Type B pancreatic cell (in vitro differentiated cells): ENCODE data around the gene UGT2B7. TPM values are rescaled to one million over a fixed set of nuclear protein-coding genes. Genes with fewer than 3 reads are reported as not detected.

ENCODE experiments used
- DNase-seq: peaks from one replicate; pipeline ENCODE4 v3.0.0; 2021; ENCODE audit warnings: mixed read lengths; ENCODE audit not compliant: unreplicated experiment; ENCODE audit errors: extremely low spot score
- H3K27ac Mint-ChIP-seq: 2 replicates; pipeline ENCODE4 v1.8.0; 2021; ENCODE audit warnings: mild to moderate bottlenecking, mixed read lengths
- H3K27me3 Mint-ChIP-seq: 2 replicates; pipeline ENCODE4 v1.8.0; 2021; ENCODE audit warnings: mixed read lengths
- H3K36me3 Mint-ChIP-seq: 2 replicates; pipeline ENCODE4 v1.8.0; 2021; ENCODE audit warnings: mixed read lengths
- H3K4me1 Mint-ChIP-seq: one replicate; pipeline ENCODE4 v1.8.0; 2021; ENCODE audit warnings: mixed read lengths; ENCODE audit not compliant: unreplicated experiment
- H3K4me3 Mint-ChIP-seq: 2 replicates; pipeline ENCODE4 v1.8.0; 2021; ENCODE audit warnings: mild to moderate bottlenecking, mixed read lengths
- H3K9me3 Mint-ChIP-seq: 2 replicates; pipeline ENCODE4 v1.8.0; 2021; ENCODE audit warnings: mixed read lengths
- total RNA-seq: library from RNA; stranded (reverse); gene quantifications from 2 replicates; pipeline ENCODE4 v1.2.1, GENCODE V29; 2021; ENCODE audit warnings: low replicate concordance
- TF ChIP-seq, protein P1 (sequence below): fragments of 200-600 bp; sonication (generic); conservative IDR thresholded peaks from 2 replicates; pipeline ENCODE4 v1.5.0; 2021; ENCODE audit warnings: antibody characterized with exemption, mild to moderate bottlenecking

Gene UGT2B7
- total RNA-seq, 1 donor from 2014 or later, result 8.7 TPM

DNA sequence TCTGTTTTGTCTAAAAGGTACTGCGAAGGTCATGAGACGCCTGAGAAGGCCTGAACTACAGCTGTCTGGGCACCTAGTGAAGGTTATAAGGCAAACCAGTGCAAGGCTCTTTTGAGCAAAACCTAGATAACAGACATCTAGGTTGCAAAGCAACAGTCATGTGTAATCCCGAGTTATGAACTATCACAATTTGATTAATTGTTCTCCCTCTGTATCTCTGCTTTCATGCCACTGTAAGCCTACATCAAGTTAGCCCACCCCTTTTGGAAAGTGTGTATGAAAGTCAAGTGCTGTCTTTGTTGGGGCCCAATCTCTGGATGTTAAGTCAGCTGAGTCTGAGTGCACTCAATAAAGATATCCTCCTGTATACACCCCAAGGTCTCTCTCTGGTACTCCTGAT lies 31.9 kb upstream of the UGT2B7 start:
- Mint-ChIP-seq H3K27me3 (no peaks in the 10 kb centered on the region), H3K4me3 (no peak overlapping the region), H3K36me3 (no peaks in the 10 kb centered on the region), H3K27ac (no peak overlapping the region), H3K9me3 (peaks cover 7% of the 10 kb centered on the region), H3K4me1 (no peaks in the 10 kb centered on the region)
- TF ChIP-seq, protein P1, sequence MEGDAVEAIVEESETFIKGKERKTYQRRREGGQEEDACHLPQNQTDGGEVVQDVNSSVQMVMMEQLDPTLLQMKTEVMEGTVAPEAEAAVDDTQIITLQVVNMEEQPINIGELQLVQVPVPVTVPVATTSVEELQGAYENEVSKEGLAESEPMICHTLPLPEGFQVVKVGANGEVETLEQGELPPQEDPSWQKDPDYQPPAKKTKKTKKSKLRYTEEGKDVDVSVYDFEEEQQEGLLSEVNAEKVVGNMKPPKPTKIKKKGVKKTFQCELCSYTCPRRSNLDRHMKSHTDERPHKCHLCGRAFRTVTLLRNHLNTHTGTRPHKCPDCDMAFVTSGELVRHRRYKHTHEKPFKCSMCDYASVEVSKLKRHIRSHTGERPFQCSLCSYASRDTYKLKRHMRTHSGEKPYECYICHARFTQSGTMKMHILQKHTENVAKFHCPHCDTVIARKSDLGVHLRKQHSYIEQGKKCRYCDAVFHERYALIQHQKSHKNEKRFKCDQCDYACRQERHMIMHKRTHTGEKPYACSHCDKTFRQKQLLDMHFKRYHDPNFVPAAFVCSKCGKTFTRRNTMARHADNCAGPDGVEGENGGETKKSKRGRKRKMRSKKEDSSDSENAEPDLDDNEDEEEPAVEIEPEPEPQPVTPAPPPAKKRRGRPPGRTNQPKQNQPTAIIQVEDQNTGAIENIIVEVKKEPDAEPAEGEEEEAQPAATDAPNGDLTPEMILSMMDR, result no peak
- no peak for DNase-seq

DNA sequence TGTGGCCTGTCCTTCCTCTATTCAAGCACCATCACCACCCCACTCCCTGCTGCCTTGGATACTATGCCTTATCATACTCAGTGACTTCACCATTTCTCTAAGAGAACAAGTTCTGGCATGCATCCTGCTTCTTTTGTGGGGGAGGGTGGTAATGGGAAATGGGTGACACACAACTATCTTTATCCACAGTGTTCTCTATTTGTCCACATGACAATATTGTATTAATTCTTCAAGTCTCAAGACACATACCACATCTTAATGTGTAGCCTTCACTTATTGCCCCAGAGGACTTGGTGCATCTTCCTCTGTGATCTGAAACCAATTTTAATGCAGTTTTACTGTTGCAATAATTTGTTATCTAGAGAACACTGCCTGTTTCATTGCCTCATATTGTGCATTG lies 29.3 kb upstream of the UGT2B7 start:
- peaks cover 7% of the 10 kb centered on the region for H3K9me3 Mint-ChIP-seq
- H3K4me3 Mint-ChIP-seq, result no peak overlapping the region
- no peak for DNase-seq
- no peaks in the 10 kb centered on the region for H3K27me3 Mint-ChIP-seq
- H3K4me1 Mint-ChIP-seq, result no peaks in the 10 kb centered on the region
- H3K36me3 Mint-ChIP-seq, result no peaks in the 10 kb centered on the region
- TF ChIP-seq, protein P1, result no peak
- H3K27ac Mint-ChIP-seq, result no peak overlapping the region

DNA sequence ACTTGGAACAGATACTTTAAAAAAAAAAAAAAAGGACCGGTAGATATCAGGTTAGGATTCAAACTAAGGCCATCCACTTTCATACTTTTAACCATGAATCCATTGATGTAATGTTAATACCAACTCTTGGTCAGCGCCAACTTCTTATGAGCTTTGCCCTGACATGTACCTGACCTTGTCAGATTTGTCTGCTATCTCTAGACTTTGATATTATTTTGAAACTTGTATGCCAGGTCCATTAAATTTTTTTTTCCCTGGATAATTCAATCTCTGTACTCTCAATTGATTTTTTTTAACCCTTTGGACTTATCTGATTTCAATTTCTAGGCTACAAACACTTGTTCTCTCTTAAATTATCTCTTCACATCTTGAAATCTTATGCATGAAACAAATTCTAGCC lies 27.2 kb upstream of the UGT2B7 start:
- Mint-ChIP-seq H3K36me3 (no peaks in the 10 kb centered on the region), H3K27ac (no peak overlapping the region), H3K9me3 (peaks cover 7% of the 10 kb centered on the region), H3K27me3 (no peaks in the 10 kb centered on the region), H3K4me3 (no peak overlapping the region), H3K4me1 (no peaks in the 10 kb centered on the region)
- TF ChIP-seq, protein P1, result no peak
- DNase-seq, result no peak

DNA sequence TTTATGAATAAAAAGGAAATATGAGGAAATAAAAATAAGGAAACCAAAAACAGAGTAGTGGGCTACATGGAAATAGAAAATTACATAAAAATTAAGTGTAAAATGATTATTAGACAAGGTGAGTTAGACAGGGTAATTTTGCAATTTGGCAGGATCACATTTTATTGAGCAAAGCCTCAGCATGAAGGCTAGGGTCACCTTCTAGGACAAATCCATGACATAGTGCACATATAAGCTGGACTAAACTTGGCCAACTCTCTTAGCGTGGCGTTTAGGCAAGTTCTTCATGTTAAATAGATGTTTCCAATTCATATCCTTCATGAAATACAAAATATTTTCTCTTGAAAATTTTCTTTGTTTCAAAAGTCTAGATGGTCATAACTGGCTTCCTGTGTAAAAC lies 25.7 kb upstream of the UGT2B7 start:
- H3K27ac Mint-ChIP-seq, result no peak overlapping the region
- TF ChIP-seq, protein P1, result no peak
- no peak for DNase-seq
- no peaks in the 10 kb centered on the region for H3K36me3 Mint-ChIP-seq
- no peak overlapping the region for H3K4me3 Mint-ChIP-seq
- H3K27me3 Mint-ChIP-seq, result no peaks in the 10 kb centered on the region
- H3K4me1 Mint-ChIP-seq, result no peaks in the 10 kb centered on the region
- peaks cover 7% of the 10 kb centered on the region for H3K9me3 Mint-ChIP-seq

DNA sequence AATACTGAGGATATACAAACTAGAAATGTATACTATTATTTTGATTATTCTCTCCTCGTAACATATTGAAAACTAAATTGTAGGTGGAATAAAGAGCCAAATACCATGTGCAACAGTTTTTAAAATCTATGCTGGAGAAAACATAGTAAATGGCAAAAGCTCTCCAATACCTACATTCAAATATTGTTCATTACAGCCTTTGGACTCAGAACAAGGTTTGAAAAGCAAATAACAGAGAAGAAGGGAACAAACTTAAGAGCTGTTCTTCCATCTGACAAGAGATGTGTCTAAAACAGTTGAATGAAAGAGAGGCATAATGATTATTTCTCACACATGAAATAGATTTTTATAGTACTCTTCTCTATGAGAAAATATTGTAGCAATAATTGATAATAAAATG lies 25.0 kb upstream of the UGT2B7 start:
- no peak overlapping the region for H3K27ac Mint-ChIP-seq
- H3K4me1 Mint-ChIP-seq, result no peaks in the 10 kb centered on the region
- H3K27me3 Mint-ChIP-seq, result no peaks in the 10 kb centered on the region
- no peaks in the 10 kb centered on the region for H3K36me3 Mint-ChIP-seq
- DNase-seq, result no peak
- TF ChIP-seq, protein P1, result no peak
- peaks cover 7% of the 10 kb centered on the region for H3K9me3 Mint-ChIP-seq
- no peak overlapping the region for H3K4me3 Mint-ChIP-seq

DNA sequence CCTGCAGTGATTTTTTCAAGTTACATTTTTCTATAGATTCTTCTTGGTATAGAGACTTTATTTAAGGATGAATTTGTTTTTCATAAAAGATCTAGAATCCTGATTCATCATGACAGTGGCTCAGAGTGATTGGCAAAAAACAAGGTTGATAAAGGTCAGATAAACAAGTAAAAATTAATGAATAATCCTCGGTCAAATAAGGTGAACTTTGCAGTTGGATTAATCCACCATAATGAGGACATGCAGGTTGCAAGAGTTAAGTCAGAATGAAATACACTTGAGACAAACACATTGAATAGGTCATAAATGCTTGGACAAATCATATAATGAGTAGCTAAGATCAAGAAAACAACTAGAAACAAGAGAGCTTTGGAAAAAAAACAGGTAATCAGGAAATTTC lies 22.9 kb upstream of the UGT2B7 start:
- no peak for DNase-seq
- TF ChIP-seq, protein P1, result no peak
- no peaks in the 10 kb centered on the region for H3K36me3 Mint-ChIP-seq
- H3K4me3 Mint-ChIP-seq, result no peak overlapping the region
- H3K27ac Mint-ChIP-seq, result no peak overlapping the region
- H3K9me3 Mint-ChIP-seq, result no peaks in the 10 kb centered on the region
- H3K4me1 Mint-ChIP-seq, result no peaks in the 10 kb centered on the region
- no peaks in the 10 kb centered on the region for H3K27me3 Mint-ChIP-seq
